ENCODE data around the gene GNAO1. TPM values are rescaled to one million over a fixed set of nuclear protein-coding genes. Genes with fewer than 3 reads are reported as not detected.

GNAO1 gene
- polyA plus RNA-seq, 1 donor (not counting 4 experiments of a cell fraction or from before 2014, with no cell fraction given), result 0.13 TPM

GRCh38 chr16:56347166-56347565 lies 155.9 kb downstream of the GNAO1 start:
- Histone ChIP-seq H3K4me2 (ENCODE audit: control insufficient read depth, extremely low read depth, insufficient read depth, low read depth, low read length) (no peak overlapping the region), H3K27ac (ENCODE audit: control insufficient read depth, insufficient read depth, low read length) (no peak overlapping the region), H2AFZ (ENCODE audit: control insufficient read depth, low read length) (no peak overlapping the region), H3K9me1 (ENCODE audit: control insufficient read depth, extremely low read depth, insufficient read depth, low read length) (no peaks in the 10 kb centered on the region), H3K79me2 (ENCODE audit: control insufficient read depth, insufficient read depth, low read length) (no peaks in the 10 kb centered on the region), H3K4me3 (ENCODE audit: control insufficient read depth in 2 of 3, extremely low read depth in 1 of 3, insufficient read depth in 2 of 3, low read depth in 1 of 3, low read length in 3 of 3) (no peak overlapping the region), H3K9me3 (ENCODE audit: control insufficient read depth, low read depth, low read length) (no peaks in the 10 kb centered on the region), H3K9ac (ENCODE audit: control insufficient read depth, extremely low read depth, insufficient read depth, low read length) (no peak overlapping the region), H3K36me3 (ENCODE audit: control insufficient read depth in 2 of 2, extremely low read depth in 1 of 2, insufficient read depth in 2 of 2, low read length in 2 of 2) (no peaks in the 10 kb centered on the region), H3K27me3 (ENCODE audit: control insufficient read depth, extremely low read depth, insufficient read depth, low read length) (peaks cover 14% of the 10 kb centered on the region), H4K20me1 (ENCODE audit: control insufficient read depth, extremely low read depth, insufficient read depth, low read length) (no peaks in the 10 kb centered on the region), H3K4me1 (ENCODE audit: control insufficient read depth, extremely low read depth, insufficient read depth, low read length) (peaks cover 17% of the 10 kb centered on the region)
- FAIRE-seq (no peak), DNase-seq (ENCODE audit: low read depth, low spot score) (no peak)
- dilution Hi-C loops (cut with MboI; ENCODE audit: extremely low pct_ligation_motif_present, low sequenced_read_pairs), result no loop called here
- TF ChIP-seq EZH2 (IDR thresholded peaks at IDR 0.05; ENCODE audit: low read length) (no peak), CTCF (optimal IDR thresholded peaks at IDR 0.05 in 1 of 3, IDR thresholded peaks at IDR 0.05 in 1 of 3, conservative IDR thresholded peaks at IDR 0.05 in 1 of 3; ENCODE audit: extremely low read depth in 1 of 3, insufficient read depth in 2 of 3, low read length in 3 of 3) (no peak)

GRCh38 chr16:56347670-56348069 lies 156.4 kb downstream of the GNAO1 start:
- Histone ChIP-seq H3K4me3 (ENCODE audit: control insufficient read depth in 2 of 3, extremely low read depth in 1 of 3, insufficient read depth in 2 of 3, low read depth in 1 of 3, low read length in 3 of 3) (no peak overlapping the region), H3K36me3 (ENCODE audit: control insufficient read depth in 2 of 2, extremely low read depth in 1 of 2, insufficient read depth in 2 of 2, low read length in 2 of 2) (no peaks in the 10 kb centered on the region), H3K4me1 (ENCODE audit: control insufficient read depth, extremely low read depth, insufficient read depth, low read length) (peaks cover 17% of the 10 kb centered on the region), H4K20me1 (ENCODE audit: control insufficient read depth, extremely low read depth, insufficient read depth, low read length) (no peaks in the 10 kb centered on the region), H3K4me2 (ENCODE audit: control insufficient read depth, extremely low read depth, insufficient read depth, low read depth, low read length) (no peak overlapping the region), H3K79me2 (ENCODE audit: control insufficient read depth, insufficient read depth, low read length) (no peaks in the 10 kb centered on the region), H3K9me1 (ENCODE audit: control insufficient read depth, extremely low read depth, insufficient read depth, low read length) (no peaks in the 10 kb centered on the region), H3K27me3 (ENCODE audit: control insufficient read depth, extremely low read depth, insufficient read depth, low read length) (peaks cover 16% of the 10 kb centered on the region), H3K9me3 (ENCODE audit: control insufficient read depth, low read depth, low read length) (no peaks in the 10 kb centered on the region), H3K9ac (ENCODE audit: control insufficient read depth, extremely low read depth, insufficient read depth, low read length) (no peak overlapping the region), H3K27ac (ENCODE audit: control insufficient read depth, insufficient read depth, low read length) (no peak overlapping the region), H2AFZ (ENCODE audit: control insufficient read depth, low read length) (no peak overlapping the region)
- TF ChIP-seq EZH2 (IDR thresholded peaks at IDR 0.05; ENCODE audit: low read length) (no peak), CTCF (optimal IDR thresholded peaks at IDR 0.05 in 1 of 3, IDR thresholded peaks at IDR 0.05 in 1 of 3, conservative IDR thresholded peaks at IDR 0.05 in 1 of 3; ENCODE audit: extremely low read depth in 1 of 3, insufficient read depth in 2 of 3, low read length in 3 of 3) (no peak)
- no peak for FAIRE-seq
- DNase-seq (ENCODE audit: low read depth, low spot score), result no peak
- dilution Hi-C loops (cut with MboI; ENCODE audit: extremely low pct_ligation_motif_present, low sequenced_read_pairs), result no loop called here

All from keratinocyte (primary cell).